Left ventricle myocardium inferior (tissue), 1 donor: ENCODE data around the gene SAMD3. TPM values are rescaled to one million over a fixed set of nuclear protein-coding genes. Genes with fewer than 3 reads are reported as not detected.

Experiments
- DNase-seq: peaks from one replicate; pipeline ENCODE4 v3.0.0-alpha.2; 2020
- H3K27ac ChIP-seq: fragments of 200-600 bp; replicated peaks from 2 replicates; pipeline ENCODE4 v1.8.0; 2021
- H3K27me3 ChIP-seq: fragments of 200-600 bp; 2 replicates; pipeline ENCODE4 v1.8.0; 2021; ENCODE audit warnings: low read depth
- H3K36me3 ChIP-seq: fragments of 200-600 bp; 2 replicates; pipeline ENCODE4 v1.8.0; 2021
- H3K4me1 ChIP-seq: fragments of 200-600 bp; 2 replicates; pipeline ENCODE4 v1.8.0; 2021
- H3K4me3 ChIP-seq: fragments of 200-600 bp; 2 replicates; pipeline ENCODE4 v1.8.0; 2021; ENCODE audit warnings: mild to moderate bottlenecking, moderate library complexity
- H3K9me3 ChIP-seq: fragments of 200-600 bp; replicated peaks from 2 replicates; pipeline ENCODE4 v1.8.0; 2021
- CTCF ChIP-seq: fragments of 200-600 bp; IDR thresholded peaks from 2 replicates; pipeline ENCODE4 v1.8.0; 2021; ENCODE audit warnings: antibody characterized with exemption, mild to moderate bottlenecking, borderline replicate concordance
- intact Hi-C: fragments of 100-400 bp; cut with micrococcal nuclease; formaldehyde crosslinking; loops from one replicate; pipeline ENCODE4 v1.11.0; 2022
- total RNA-seq: library from RNA; stranded (reverse); fragmentation: NEBNext Ultra II Directional; extraction: Animal tissue kit (Norgen Biotek cat#: 25700); gene quantifications from one replicate; pipeline ENCODE4 v1.2.1, GENCODE V29; 2021
- donor health status: DM: no; HTN: yes; CAD: no; lungs with severe emphysema.

The SAMD3 gene
- total RNA-seq, 1 donor from 2014 or later, result not detected

DNA sequence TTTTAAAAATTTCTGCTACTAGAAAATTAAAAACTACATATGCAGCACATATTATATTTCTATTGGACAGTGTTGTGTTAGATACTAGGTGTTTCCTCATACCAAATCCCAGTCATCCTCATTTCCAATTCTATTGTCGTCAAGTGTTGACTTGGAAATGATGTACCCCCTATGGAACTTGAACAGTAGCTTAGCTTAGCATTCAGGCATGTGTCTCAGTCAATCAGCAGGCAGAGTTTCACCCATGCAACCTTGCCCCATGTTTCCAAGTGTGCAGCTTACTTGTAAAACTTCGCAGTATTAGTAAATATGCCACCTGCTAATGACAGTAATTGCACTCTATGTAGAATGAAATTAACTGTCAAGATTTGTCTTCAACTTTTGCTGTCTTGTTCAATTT lies 59.5 kb downstream of the SAMD3 start:
- TF ChIP-seq CTCF, result no peak
- DNase-seq, result no peak
- H3K36me3 ChIP-seq, result no peaks in the 10 kb centered on the region
- intact Hi-C loops, result no loop called here
- no peak overlapping the region for H3K27ac ChIP-seq
- H3K4me1 ChIP-seq, result no peaks in the 10 kb centered on the region
- H3K27me3 ChIP-seq, result no peaks in the 10 kb centered on the region
- H3K9me3 ChIP-seq, result peaks cover 18% of the 10 kb centered on the region
- no peak overlapping the region for H3K4me3 ChIP-seq

GRCh38 chr6:130162421-130162820 lies 60.3 kb downstream of the SAMD3 start:
- Histone ChIP-seq H3K36me3 (no peaks in the 10 kb centered on the region), H3K4me3 (no peak overlapping the region), H3K4me1 (no peaks in the 10 kb centered on the region), H3K27me3 (no peaks in the 10 kb centered on the region), H3K27ac (no peak overlapping the region), H3K9me3 (peaks cover 23% of the 10 kb centered on the region)
- no peak for DNase-seq
- TF ChIP-seq CTCF, result no peak
- intact Hi-C loops, result no loop called here

DNA sequence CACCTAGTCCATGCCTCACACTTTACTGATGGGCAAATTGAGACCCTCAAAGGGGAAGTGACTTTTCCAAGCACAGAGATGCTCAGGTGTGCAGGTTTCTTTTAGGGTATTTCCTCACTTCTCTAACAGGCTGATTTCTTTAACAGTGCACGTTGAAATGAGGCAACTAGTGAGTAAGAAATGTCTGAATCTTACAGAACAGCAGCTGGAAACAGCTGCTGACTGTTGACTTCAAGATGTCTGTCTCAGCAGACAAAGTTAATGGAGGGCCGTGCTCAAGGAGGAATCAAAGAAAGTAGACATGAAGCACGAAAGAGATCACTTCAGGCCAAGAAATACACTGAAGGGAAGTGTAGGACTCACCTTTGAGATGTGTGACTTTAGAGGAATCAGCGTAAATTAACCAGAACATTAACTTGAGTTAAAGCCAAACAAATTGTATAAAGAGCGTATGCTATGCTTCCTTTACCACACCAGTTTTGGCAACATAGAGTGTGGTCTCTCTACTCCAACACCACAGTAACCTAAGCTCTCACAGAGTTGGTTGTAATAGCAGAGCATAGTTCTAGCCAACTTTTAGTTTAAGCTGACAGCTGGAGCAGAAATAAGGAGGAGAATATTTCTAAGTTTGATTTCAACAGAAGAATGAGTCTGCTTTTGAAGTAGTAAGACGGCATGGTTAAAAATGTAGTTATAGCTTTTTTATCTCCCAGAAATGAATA lies 60.9 kb downstream of the SAMD3 start:
- no peaks in the 10 kb centered on the region for H3K4me1 ChIP-seq
- no peak for TF ChIP-seq CTCF
- H3K9me3 ChIP-seq, result peaks cover 23% of the 10 kb centered on the region
- DNase-seq, result no peak
- intact Hi-C loops, result no loop called here
- peak overlapping the region; percentile 51 for H3K27ac ChIP-seq
- H3K4me3 ChIP-seq, result no peak overlapping the region
- H3K36me3 ChIP-seq, result no peaks in the 10 kb centered on the region
- no peaks in the 10 kb centered on the region for H3K27me3 ChIP-seq

DNA sequence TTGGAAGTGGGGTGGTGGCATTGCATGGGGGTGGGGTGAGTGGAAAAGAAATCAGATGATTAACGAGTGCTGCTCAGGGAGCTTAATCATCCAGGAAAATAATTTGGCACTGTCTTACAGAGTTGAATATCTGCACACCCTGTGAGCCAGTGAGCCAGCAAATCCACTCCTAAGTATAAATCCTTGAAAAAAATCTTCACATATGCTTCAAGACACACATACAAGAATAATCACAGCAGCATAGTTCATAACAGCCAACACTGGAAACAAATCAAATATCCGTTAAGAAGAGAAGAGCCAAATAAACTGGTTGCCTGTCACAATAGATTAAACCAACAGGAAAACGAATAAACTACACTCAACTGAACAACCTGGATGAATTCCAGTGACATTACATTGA lies 62.8 kb downstream of the SAMD3 start:
- TF ChIP-seq CTCF, result no peak
- H3K9me3 ChIP-seq, result peaks cover 23% of the 10 kb centered on the region
- H3K27ac ChIP-seq, result no peak overlapping the region
- no peaks in the 10 kb centered on the region for H3K4me1 ChIP-seq
- H3K36me3 ChIP-seq, result no peaks in the 10 kb centered on the region
- H3K4me3 ChIP-seq, result no peak overlapping the region
- no peak for DNase-seq
- no peaks in the 10 kb centered on the region for H3K27me3 ChIP-seq
- intact Hi-C loops, result no loop called here

- H3K9me3 ChIP-seq, result peaks cover 15% of the 10 kb centered on the region
- intact Hi-C loops, result no loop called here
- H3K36me3 ChIP-seq, result no peaks in the 10 kb centered on the region
- H3K4me3 ChIP-seq, result no peak overlapping the region
- H3K27me3 ChIP-seq, result no peaks in the 10 kb centered on the region
- H3K27ac ChIP-seq, result no peak overlapping the region
- no peaks in the 10 kb centered on the region for H3K4me1 ChIP-seq
- TF ChIP-seq CTCF, result no peak
- no peak for DNase-seq
Measured at GRCh38 chr6:130158548-130158947, 64.2 kb downstream of the SAMD3 start.
